ENCODE data around the gene KATNIP.

Gene KATNIP

DNA sequence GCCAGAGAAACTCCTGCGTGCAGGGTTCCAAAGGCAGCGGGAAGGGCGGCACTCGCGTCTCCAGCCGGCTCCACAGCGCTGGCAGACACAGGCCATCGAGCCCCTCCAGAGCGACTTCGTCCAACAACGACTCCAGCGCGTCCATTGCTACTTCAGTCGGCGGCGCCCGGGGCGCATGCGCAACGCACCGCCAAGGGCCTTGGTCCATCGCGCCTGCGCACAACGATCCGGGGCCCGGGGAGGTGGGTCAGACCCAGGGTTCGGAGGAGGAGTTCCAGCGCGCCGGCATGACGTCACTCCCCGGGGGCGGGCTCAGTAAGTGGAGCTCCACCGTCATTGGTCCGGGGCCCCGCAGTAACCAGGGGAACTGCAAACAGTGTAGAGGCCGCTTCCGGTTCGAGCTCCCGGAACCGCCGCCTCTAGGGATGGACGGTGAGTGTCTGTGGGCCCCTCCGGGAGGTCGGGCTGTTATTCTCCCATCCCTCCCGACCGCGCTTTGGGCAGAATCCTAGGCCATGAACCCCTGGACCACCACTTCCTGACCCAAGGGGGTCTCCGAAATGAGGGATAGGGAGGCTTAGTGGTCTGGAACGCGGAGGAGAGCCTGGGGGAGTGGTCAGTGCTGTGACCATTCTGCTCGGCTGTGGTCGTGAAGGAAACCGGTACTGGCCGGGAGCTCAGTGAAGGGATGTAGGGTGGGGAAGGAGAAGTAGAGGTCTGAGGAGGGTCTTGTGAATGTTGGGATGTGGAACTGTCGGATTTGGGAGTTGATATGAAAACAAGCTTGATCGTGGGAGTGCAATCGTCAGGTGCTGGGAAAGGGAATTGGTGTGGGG is at the start of gene KATNIP, which contains the start of gene GTF3C1:
KATNIP (plus strand) TSS at position 399 of the 836 bp plus-strand sequence; CDS start at position 426, 27 bp downstream.
GTF3C1 (minus strand) TSS at position 168 of the 836 bp plus-strand sequence; CDS start at position 145, 23 bp downstream.
- peak; percentile 100 for DNase-seq (ENCODE audit: low read depth in 2 of 2)

DNA sequence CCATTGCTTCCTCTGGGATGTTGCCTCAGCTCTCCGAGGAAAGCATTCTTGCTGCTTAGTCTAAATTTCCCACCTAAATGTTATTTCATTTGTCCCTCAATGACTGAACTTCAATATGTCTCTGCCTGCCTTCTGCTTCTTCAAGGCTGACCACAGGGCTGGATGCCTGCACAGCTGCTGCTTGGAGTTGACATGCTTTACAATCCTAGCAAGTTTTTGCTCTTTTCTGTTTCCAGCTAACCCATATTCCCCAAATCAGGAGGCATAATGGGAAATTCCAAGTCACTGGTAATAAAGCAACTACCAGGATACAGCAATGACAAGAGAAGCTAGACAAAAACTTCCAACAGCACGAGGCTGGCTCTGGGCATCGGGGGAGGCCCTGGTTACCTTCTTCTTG is 49.1 kb upstream of the KATNIP start:
- no peak for DNase-seq (ENCODE audit: low read depth in 2 of 2)

DNA sequence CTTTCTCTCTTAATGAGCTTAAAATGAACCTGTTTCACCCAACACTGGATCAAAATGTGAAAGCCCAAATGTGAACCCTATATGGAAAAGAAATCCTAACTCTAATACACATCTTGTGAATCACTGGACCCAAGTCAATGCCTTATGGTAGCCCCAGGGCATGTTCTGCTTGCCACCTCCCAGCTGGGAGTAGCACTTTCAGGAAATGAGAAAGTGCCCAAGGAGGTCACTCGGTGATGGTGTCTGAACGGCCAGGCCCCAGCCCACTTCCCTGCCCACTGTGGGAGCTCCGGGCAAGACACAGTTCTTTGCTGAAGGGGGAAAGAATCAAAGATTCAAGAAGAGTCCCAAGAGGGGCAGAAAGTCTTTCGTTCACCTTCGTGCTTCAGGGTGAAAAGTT is 46.3 kb upstream of the KATNIP start:
- DNase-seq (ENCODE audit: low read depth in 2 of 2), result no peak

DNA sequence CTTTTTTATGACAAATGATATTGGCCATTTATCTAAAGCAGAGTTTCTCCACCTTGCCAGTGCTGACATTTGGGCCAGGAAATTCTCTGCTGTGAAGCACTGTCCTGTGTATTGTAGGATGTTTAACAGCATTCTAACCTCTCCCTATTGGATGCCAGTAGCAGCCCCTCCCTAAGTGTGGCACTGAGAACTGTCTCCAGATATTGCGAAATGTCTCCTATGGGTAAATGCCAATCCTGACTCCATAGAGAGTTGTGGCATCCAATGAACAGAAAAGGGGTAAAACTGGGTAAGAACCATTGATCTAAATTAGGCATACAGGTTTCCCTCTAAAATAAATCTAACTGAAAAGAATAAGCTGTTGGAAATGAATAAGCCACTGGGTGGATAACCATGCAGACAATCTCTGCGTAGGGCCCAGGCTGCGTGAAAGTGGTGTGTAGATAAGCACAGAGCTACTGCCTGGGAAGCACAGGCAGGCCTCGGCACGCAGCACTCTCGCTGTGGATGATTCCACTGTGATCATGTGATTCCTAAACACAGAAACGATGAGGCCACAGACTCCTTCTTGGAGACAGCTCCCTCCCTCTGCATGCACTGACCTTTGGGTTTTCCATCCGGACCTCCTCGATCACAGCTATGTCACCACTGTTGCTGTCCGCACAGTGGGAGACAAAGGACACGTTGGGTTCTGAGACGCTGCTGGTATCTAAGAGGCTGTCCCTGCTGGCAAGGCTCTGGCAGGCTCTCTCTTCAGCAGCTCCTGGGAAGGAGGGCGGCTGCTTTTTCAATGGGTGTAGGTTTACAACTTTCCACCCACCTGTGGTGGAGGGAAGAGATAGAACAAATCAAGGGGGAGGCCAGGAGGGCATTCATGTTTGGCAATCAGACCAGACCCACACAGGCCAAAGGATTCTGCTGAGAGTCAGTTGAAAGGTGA is 44.4 kb upstream of the KATNIP start:
- no peak for DNase-seq (ENCODE audit: low read depth in 2 of 2)

DNA sequence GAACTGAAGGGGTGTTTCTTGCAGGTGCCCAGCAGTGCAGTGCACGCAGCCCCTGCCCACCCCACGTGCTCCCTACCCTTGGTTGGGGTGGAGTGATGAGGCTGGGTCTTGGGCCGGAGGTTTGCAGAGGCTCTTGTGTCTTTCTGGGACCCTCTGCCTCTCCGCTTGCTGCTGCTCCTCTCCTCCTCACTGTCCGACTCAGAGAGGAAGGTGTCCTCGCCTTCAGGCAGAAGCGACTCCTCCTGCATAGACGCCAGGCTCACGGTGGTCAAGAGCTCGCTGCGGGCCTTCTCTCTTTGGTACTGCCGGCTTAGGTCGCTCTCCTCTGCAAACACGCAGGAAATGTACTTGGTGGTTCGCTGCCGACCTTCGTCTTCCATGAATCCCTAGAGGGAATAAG is 43.2 kb upstream of the KATNIP start:
- no peak for DNase-seq (ENCODE audit: low read depth in 2 of 2)

DNA sequence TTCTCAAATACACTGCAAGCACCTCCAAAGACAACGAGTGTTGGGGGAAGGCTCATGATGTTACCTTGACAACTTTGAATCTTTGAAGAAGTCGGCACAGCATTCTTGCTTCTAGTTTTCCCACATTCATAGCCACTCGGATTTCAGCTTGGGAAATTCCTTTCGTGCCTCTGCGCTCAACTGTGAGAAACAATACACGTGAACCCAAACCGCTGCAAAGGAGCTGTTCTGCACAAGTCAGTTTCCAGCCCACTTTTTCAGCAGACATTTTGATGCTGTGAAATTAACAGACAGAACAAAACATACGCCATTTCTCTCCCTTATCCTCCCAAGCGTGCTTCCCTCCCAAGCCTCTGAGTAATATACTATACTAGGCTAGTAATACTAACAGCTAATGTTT is 41.5 kb upstream of the KATNIP start:
- no peak for DNase-seq (ENCODE audit: low read depth in 2 of 2)

DNA sequence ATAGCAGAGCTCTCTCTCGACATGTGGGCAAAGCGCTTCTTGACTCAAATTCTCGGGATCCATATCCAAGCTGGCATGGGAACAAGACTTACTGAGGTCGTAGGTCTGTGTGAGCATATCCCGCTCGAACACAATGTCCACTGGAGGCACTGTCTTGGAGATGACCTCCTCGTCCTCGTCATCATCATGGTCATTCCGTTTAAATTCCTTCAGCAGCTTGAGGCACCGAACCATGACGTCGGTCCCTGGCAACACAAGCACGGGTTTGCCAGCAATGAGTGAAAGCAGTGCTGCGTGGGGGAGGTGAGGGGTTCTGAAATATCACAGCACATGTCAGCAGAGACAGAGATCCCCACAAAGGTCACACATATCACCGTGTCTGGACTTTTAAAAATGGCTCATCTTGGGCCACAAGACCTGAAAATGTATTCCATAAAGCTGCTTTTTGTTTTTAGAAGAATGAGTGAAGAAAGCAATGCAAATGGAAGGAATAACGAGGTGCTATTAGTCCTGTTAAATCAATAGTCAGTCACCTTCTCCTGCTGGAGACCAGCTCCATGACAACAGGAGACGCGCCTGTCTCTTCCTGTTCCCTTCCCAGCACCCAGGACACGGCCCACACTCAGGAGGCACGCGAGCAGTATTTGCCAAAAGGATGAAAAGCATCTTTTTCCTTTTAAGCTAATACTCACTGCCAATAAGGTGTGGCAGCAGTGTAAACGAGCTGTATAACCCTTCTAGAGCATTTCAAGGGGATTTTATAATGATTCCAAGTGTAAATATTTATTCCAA is 38.1 kb upstream of the KATNIP start:
- no peak for DNase-seq (ENCODE audit: low read depth in 2 of 2)

DNA sequence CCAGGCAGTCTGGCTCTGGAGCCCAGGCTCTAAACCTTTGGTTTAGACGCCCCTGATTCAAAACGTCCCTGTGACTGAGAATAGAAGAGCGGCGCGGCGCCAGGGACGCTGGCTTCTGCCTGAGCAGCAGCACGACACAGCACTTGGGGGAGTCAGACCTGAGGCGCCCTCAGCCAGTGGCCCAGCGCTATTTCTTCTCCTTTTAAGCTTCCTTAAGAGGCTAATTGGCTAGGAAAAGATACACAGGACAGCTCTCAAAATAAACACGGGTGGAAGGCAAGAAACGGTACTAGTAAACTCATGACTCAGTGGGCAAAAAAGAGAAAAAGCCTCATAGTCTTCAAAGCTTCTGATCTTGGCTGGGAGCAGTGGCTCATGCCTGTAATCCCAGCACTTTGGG is 35.1 kb upstream of the KATNIP start:
- DNase-seq (ENCODE audit: low read depth in 2 of 2), result no peak

DNA sequence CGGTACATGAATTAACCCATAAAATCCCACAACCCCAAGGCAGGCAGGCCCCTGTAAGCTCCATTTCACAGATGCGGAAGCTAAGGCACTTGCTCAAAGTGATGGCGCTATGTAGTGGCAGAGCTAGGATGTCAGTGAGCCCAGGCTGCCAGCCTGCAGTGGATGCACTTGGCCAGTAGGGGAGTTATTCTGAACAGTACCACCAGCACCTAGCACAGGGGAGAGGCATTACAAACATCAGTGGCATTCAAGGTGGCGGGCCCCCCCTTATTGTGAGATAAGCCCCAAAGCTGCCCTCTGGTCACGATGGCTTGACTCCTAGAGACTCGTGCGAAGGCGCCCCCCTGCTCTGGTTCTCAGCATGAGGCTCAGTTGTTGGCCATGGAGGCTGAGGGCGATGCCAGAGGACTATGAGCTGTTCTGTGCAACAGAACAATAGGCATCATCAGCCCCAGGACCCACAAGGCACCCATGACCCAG is 34.0 kb upstream of the KATNIP start:
- DNase-seq (ENCODE audit: low read depth in 2 of 2), result no peak

DNA sequence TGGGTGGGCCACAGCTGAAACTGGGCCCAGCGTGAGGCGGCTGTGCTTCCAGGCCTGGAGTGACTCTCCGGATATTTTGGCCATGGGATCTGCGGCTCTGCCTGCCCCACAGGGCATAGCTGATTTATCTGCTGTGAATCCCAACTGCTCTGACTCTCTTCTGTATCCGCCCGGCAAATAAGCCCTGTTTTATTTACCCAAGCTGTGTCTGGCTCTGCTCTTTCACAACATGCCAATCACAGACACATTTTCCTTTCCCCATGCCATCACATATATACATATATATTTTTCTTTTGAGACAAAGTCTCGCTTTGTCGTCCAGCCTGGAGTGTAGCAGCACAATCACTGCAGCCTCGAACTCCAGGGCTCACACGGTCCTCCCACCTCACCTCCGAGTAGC is 33.6 kb upstream of the KATNIP start:
- DNase-seq (ENCODE audit: low read depth in 2 of 2), result no peak

DNA sequence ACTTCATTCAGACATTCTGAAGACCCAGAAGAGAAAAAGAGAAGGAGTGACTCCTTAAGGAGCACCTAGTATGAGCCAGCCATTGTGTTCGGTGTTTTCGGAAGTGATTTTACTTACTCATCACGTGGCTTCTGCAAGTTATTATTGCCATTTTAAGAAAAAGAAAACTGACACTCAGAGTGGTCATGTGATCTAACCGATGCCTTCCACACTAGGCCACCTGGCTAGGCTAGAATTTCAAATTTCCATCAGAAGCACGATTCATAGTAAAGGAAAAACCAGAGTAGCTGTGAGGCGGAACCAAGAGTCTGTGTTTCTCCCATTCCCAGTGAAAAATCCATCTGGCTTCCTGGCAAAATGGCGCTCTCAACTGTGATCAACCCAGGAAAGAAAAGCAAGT is 32.3 kb upstream of the KATNIP start:
- DNase-seq (ENCODE audit: low read depth in 2 of 2), result no peak

DNA sequence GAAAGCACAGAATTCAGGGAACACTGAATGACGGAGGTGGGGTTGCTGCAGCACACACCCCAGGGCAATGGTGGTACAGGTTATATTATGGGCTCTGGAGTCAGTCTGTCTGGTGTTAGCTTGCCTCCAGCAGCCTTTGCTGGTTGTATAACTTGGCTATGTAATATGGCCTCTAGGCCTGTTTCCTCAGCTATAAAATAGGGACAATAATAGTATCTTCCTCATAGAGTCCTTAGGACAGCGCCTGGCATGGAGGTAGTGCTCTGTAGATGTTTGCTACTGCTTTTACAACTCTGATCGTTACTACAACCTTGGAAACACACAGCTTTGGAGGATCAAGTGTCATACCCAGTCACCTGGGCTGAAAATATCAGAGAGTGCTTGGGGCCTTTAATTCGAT is 31.7 kb upstream of the KATNIP start:
- DNase-seq (ENCODE audit: low read depth in 2 of 2), result no peak

DNA sequence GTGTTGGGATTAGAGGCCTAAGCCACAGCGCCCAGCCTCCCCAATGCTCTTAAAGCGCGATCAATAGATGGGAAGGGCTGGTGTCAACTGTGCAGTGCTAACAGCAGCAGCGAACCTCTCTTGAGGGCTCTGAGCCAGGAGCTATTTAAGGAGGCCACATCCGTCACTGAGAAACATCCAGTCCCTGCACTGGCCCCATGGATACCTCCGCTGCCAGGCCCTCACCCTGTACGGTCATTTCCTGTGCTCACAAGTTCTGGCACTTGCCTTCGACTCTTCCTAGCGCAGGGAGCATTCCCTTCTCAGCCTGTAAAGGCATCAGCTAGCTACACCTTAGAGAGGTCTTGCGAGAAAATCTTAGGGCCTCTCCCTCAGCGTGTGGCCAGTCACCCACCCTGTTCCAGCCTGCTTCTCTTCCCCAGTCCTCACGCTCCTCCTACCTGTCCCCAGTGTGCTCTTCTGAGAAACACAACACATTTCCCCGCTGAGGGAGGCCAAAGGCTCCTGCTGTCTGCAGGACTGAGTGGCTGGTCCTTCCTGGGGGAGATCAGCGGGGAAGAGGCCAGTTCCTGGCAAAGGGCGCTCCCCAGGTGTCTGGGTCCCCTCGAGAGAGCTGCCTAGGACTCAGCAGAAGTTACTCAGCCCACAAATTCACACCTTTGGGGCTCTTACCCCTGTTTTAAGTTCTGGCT is 28.8 kb upstream of the KATNIP start:
- no peak for DNase-seq (ENCODE audit: low read depth in 2 of 2)

DNA sequence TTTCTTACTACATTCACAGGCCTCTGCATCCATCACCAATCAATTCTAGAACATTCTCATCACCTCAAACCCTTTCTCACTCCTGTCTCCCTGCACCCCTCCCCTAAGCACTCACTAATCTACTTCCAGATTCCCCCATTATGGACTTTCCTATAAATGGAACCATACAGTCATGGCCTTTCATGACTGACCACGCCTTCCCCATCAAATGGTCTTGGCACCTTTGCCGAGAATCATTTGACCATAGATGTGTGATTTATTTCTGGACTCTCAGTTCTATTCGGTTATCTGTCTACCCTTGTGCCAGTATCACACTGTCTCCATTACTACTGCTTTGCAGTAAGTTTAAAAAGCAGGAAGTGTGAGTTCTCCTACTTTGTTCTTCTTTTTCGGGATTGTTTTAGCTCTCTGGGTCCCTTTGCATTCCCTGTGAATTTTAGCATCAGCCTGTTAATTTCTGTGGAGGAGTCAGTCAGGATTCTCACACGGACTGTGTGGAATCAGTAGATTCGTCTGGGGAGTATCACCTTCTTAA is 27.7 kb upstream of the KATNIP start:
- DNase-seq (ENCODE audit: low read depth in 2 of 2), result no peak

DNA sequence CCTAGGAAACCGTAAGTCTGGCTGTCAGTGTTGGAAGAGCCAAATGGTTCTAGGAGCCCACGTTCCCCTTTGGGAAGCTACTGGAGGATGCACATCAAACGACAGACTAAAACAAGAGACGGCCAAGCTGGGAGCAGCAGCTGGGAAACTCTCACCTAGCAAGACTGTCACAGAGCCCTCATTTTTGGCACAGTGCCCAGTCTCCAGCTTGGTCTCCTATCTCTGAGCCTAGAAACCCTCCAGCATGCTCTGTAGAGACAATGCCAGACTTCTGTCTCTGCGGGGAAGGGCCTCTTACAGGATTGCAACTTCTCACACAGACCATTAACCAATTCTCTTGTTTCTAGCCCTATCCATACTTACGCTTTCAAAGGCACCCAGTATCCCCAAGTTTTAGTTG is 23.8 kb upstream of the KATNIP start:
- DNase-seq (ENCODE audit: low read depth in 2 of 2), result no peak

DNA sequence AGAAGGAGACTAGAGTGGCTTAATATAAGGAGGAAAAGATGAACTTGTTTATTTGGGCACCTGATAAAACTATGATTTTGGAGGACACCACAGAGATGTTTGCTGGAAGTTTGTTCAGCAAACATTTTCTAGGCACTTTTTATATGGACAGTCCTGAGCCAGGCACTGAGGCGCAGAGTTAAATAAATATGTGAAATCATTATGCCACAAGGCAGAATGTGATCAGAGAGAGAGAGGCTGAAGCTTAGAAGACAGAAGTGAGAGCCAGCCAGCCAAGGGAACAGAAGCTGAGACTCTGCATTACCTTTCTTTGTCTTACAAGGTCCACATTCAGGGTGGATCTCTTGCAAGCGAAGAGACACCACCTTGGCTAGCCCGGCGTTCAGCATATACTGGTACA is 21.6 kb upstream of the KATNIP start:
- DNase-seq (ENCODE audit: low read depth in 2 of 2), result no peak

DNA sequence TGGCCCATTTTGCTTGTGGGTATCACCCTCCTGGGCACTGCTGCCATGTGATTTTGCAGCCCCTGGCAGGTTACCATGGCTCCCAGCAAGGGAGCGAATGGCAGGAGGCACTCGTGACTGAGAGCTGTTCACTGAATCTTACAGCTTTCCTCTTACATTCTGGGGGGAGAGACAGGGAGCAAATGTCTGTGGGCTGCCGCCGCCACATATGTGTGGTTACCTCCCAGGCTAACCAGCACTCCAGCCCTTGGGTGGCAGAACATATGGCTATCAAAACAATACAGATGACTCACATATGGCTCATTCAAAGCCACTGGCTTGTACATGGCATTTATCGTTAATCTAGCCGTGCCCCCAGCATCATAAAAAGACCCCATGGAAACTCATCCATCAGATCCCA is 20.0 kb upstream of the KATNIP start:
- no peak for DNase-seq (ENCODE audit: low read depth in 2 of 2)

DNA sequence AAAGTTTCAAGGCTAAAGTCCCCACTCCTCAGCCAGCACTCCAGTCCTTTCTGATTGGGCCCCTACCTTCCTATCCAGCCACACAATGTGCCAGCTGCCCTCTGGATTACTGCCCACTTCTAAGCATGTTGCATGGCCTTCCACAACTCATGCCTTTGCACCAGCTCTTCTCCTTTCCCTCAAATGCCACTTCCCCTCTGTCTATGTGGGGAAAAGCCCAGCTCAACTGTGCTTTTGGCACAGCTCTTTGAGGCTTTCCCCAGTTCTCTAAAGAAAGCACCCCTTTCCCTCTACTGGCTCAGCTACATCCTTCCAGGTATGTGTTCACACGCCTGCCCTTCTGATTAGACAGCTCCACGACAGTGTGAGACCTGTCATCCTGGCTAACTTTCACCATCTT is 18.8 kb upstream of the KATNIP start:
- DNase-seq (ENCODE audit: low read depth in 2 of 2), result no peak

DNA sequence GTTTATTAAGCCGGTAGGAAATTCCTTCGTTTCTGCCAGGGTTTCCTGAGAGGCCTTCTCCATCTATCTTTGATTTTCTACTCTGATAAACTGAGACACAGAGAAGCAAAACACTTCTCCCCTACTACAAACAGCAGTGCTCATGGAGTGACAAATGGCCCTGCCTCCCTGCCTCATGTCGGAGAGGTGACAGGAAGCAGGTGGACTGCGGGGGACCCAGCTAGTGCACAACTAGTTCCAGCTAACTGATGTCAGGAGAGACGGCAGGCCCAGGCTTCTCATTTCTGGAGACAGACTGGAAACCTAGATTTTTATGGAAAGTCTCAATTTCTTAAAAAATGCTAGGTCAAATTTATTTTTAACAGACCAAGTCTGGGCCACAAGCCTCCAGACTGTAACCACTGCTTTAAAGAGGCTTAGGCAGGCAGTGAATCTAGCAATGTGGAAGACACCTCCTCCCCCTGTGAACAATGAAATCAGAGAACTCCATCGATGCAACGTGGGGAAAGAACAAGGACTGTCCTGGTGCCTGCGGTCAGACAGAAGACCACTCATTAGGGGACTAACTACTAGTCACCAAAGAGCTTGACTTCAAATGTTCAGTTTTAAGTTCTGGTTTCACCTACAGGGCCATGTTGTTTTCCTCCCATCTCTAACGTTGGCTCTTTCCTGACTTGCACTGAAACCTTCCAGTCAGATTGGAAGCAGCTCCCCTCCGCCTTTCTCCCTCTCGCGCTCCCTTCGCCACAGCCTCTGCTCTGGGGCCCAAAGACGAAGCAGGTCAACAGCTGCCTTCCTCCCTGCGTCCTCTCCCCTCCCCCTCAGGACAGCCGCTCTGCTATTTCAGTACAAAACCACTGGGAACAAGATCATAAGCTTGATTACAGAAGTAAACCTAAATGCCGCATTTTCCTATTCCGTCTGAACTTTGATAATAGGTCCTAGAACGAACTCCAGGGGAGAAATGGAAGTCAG is 17.8 kb upstream of the KATNIP start:
- no peak for DNase-seq (ENCODE audit: low read depth in 2 of 2)

DNA sequence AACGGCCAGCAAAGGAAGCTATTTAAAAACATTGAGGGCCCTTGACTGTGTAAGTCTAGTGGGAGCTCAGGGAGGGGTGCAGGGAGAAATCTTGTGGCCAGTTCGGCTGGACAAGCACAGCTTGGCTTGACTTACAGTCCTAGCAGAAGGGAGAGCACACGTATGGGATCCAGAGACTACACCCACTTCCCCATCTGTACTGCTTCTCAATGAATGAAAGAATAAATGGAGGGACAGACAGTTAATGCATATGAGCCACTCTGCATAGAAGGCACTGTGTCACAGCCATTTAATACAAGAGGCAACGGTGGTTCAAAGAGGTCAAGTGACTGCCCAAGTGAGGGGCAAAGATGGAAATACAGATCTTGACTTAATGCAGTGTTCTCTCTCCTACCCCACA is 15.7 kb upstream of the KATNIP start:
- no peak for DNase-seq (ENCODE audit: low read depth in 2 of 2)
